Smooth muscle cell (in vitro differentiated cells): Measurements from ENCODE around the gene ADARB1. TPM values are rescaled to one million over a fixed set of nuclear protein-coding genes. Genes with fewer than 3 reads are reported as not detected.

Experiments
- DNase-seq: peaks from one replicate; lab custom pipeline; 2025; ENCODE audit not compliant: unreplicated experiment; lab: John Stamatoyannopoulos, UW
- H2AFZ ChIP-seq: fragments of 200-600 bp; sonication (generic); 2 replicates; pipeline ENCODE4 v1.6.0; 2016; ENCODE audit warnings: antibody characterized with exemption, low read depth, mild to moderate bottlenecking
- H3F3A ChIP-seq: fragments of 200-600 bp; sonication (generic); 2 replicates; pipeline ENCODE4 v1.6.0; 2017; ENCODE audit warnings: antibody characterized with exemption, low read depth
- H3K27ac ChIP-seq: fragments of 200-600 bp; sonication (generic); 2 replicates; pipeline ENCODE4 v1.5.1; 2016; ENCODE audit warnings: low read depth, mild to moderate bottlenecking
- H3K27me3 ChIP-seq: fragments of 200-600 bp; sonication (generic); 2 replicates; pipeline ENCODE4 v1.6.1; 2016; ENCODE audit warnings: low read depth, mild to moderate bottlenecking
- H3K36me3 ChIP-seq: fragments of 200-600 bp; sonication (generic); 2 replicates; pipeline ENCODE4 v1.5.1; 2016; ENCODE audit warnings: low read depth
- H3K4me1 ChIP-seq: fragments of 200-600 bp; sonication (generic); 2 replicates; pipeline ENCODE4 v1.5.1; 2016; ENCODE audit warnings: low read depth
- H3K4me2 ChIP-seq: fragments of 200-600 bp; sonication (generic); 2 replicates; pipeline ENCODE4 v1.6.0; 2016; ENCODE audit warnings: mild to moderate bottlenecking
- H3K4me3 ChIP-seq: fragments of 200-600 bp; sonication (generic); 2 replicates; pipeline ENCODE4 v1.5.1; 2016; ENCODE audit warnings: mild to moderate bottlenecking
- H3K79me2 ChIP-seq: fragments of 200-600 bp; sonication (generic); 2 replicates; pipeline ENCODE4 v1.6.0; 2016; ENCODE audit warnings: low read depth, mild to moderate bottlenecking
- H3K9ac ChIP-seq: fragments of 200-600 bp; sonication (generic); 2 replicates; pipeline ENCODE4 v1.6.0; 2016; ENCODE audit warnings: low read depth
- H3K9me3 ChIP-seq: fragments of 200-600 bp; sonication (generic); replicated peaks from 2 replicates; pipeline ENCODE4 v1.5.1; 2016; ENCODE audit warnings: low read depth
- H4K20me1 ChIP-seq: fragments of 200-600 bp; sonication (generic); 2 replicates; pipeline ENCODE4 v1.6.0; 2016; ENCODE audit warnings: low read depth
- CTCF ChIP-seq: fragments of 200-600 bp; sonication (generic); IDR thresholded peaks from 2 replicates; pipeline ENCODE4 v1.5.1; 2017; ENCODE audit warnings: borderline replicate concordance, mild to moderate bottlenecking, antibody characterized with exemption; ENCODE audit not compliant: insufficient read depth, poor library complexity, severe bottlenecking
- WGBS: methylation state at CpG from one replicate; pipeline ENCODE4 v1.1.7; 2016; ENCODE audit warnings: low lambda C conversion rate; 5-methylcytosine and 5-hydroxymethylcytosine counted together
- polyA plus RNA-seq: library from polyadenylated mRNA; unstranded; fragments of >200 nt; fragmentation: Nextera tagmentation; extraction: Ambion mirVana; gene quantifications from 2 replicates; pipeline ENCODE4 v1.2.1, GENCODE V29; 2016
- total RNA-seq: library from RNA; depleted of rRNA; stranded (reverse); fragments of >200 nt; gene quantifications from 2 replicates; pipeline ENCODE4 v1.2.3, GENCODE V29; 2014

Gene ADARB1
- total and polyA plus RNA-seq, 2 experiments from 2014 or later: 25.6 to 28.9 TPM

- H3K4me2 ChIP-seq: no peak overlapping the region
- no peaks in the 10 kb centered on the region for H3K9me3 ChIP-seq
- H3K36me3 ChIP-seq: no peaks in the 10 kb centered on the region
- H3K4me3 ChIP-seq: no peak overlapping the region
- no peaks in the 10 kb centered on the region for H3K27me3 ChIP-seq
- no peaks in the 10 kb centered on the region for H3F3A ChIP-seq
- no peaks in the 10 kb centered on the region for H4K20me1 ChIP-seq
- no peak for DNase-seq
- H3K4me1 ChIP-seq: peaks cover 10% of the 10 kb centered on the region
- H3K9ac ChIP-seq: no peak overlapping the region
- 95% methylated on average over 22 of the region's 22 CpGs for WGBS
- no peaks in the 10 kb centered on the region for H3K79me2 ChIP-seq
- H2AFZ ChIP-seq: no peak overlapping the region
- TF ChIP-seq CTCF: no peak
- H3K27ac ChIP-seq: no peak overlapping the region
Measured at GRCh38 chr21:45255381-45256020, 181.1 kb downstream of the ADARB1 start.

GRCh38 chr21:45256021-45256911 is 181.9 kb downstream of the ADARB1 start:
- no peaks in the 10 kb centered on the region for H4K20me1 ChIP-seq
- peaks cover 4% of the 10 kb centered on the region for H3F3A ChIP-seq
- H3K27ac ChIP-seq: peak overlapping the region; percentile 41
- H3K27me3 ChIP-seq: no peaks in the 10 kb centered on the region
- WGBS: 92% methylated on average over 31 of the region's 31 CpGs
- H3K79me2 ChIP-seq: no peaks in the 10 kb centered on the region
- TF ChIP-seq CTCF: no peak
- peak overlapping the region; percentile 49 for H3K4me2 ChIP-seq
- no peak overlapping the region for H2AFZ ChIP-seq
- H3K36me3 ChIP-seq: no peaks in the 10 kb centered on the region
- DNase-seq: no peak
- no peak overlapping the region for H3K4me3 ChIP-seq
- peaks cover 10% of the 10 kb centered on the region for H3K4me1 ChIP-seq
- H3K9ac ChIP-seq: no peak overlapping the region
- no peaks in the 10 kb centered on the region for H3K9me3 ChIP-seq

GRCh38 chr21:45256912-45257672 is 182.7 kb downstream of the ADARB1 start:
- WGBS: 48% methylated on average over 26 of the region's 27 CpGs
- H4K20me1 ChIP-seq: no peaks in the 10 kb centered on the region
- H3K9me3 ChIP-seq: no peaks in the 10 kb centered on the region
- peak overlapping the region; percentile 49 for H3K4me2 ChIP-seq
- H3K27ac ChIP-seq: peak overlapping the region; percentile 41
- H3K27me3 ChIP-seq: no peaks in the 10 kb centered on the region
- H3F3A ChIP-seq: peaks cover 4% of the 10 kb centered on the region
- no peak for DNase-seq
- no peak overlapping the region for H2AFZ ChIP-seq
- H3K9ac ChIP-seq: no peak overlapping the region
- no peaks in the 10 kb centered on the region for H3K79me2 ChIP-seq
- no peaks in the 10 kb centered on the region for H3K36me3 ChIP-seq
- no peak overlapping the region for H3K4me3 ChIP-seq
- H3K4me1 ChIP-seq: peaks cover 10% of the 10 kb centered on the region
- no peak for TF ChIP-seq CTCF
